ENCODE data around the gene NT5C1A. TPM values are rescaled to one million over a fixed set of nuclear protein-coding genes. Genes with fewer than 3 reads are reported as not detected.

Gene NT5C1A
- total and polyA plus RNA-seq, 12 donors = 0.17 to 7.8 (median 0.97) TPM; not detected in 1

DNA sequence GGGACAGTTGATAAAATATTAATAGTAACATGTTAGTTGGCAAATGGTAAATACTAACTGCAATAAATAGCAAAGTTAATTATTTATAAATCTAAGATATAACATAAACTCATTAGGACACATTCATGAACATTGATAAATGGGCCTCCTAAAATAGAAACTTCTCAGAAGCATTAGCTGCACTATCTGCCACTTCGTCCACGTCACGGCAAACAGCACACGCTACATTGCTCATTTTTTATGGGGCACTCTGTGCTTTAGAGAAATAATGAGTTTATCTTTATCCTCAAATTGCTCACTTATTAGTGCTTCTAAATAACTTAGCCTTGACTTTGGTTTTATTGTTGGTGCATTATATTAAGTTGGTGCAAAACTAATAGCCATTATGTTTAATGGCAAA, 35.6 kb upstream of the NT5C1A start:
- Histone ChIP-seq H3K36me3 (replicated peaks in 1 of 2) (no peaks in the 10 kb centered on the region), H3K27ac (peak overlapping the region in 1 of 5 donors; percentile 6), H3K4me1 (replicated peaks in 1 of 2) (no peaks in the 10 kb centered on the region), H3K9me3 (replicated peaks in 1 of 3) (no peaks in the 10 kb centered on the region), H3K4me3 (no peak overlapping the region), H3K27me3 (no peaks in the 10 kb centered on the region)
- intact Hi-C loops (cut with DNase I) = no loop called here
- TF ChIP-seq, protein P1, sequence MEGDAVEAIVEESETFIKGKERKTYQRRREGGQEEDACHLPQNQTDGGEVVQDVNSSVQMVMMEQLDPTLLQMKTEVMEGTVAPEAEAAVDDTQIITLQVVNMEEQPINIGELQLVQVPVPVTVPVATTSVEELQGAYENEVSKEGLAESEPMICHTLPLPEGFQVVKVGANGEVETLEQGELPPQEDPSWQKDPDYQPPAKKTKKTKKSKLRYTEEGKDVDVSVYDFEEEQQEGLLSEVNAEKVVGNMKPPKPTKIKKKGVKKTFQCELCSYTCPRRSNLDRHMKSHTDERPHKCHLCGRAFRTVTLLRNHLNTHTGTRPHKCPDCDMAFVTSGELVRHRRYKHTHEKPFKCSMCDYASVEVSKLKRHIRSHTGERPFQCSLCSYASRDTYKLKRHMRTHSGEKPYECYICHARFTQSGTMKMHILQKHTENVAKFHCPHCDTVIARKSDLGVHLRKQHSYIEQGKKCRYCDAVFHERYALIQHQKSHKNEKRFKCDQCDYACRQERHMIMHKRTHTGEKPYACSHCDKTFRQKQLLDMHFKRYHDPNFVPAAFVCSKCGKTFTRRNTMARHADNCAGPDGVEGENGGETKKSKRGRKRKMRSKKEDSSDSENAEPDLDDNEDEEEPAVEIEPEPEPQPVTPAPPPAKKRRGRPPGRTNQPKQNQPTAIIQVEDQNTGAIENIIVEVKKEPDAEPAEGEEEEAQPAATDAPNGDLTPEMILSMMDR (IDR thresholded peaks at IDR 0.05) = no peak
- no peak for TF ChIP-seq POLR2A (IDR thresholded peaks at IDR 0.05)
- WGBS, 4 donors = 89 to 96% (median 93%) methylated on average over 4 of the region's 4 CpGs
- DNase-seq = peak in 1 of 7 donors; percentile 69

DNA sequence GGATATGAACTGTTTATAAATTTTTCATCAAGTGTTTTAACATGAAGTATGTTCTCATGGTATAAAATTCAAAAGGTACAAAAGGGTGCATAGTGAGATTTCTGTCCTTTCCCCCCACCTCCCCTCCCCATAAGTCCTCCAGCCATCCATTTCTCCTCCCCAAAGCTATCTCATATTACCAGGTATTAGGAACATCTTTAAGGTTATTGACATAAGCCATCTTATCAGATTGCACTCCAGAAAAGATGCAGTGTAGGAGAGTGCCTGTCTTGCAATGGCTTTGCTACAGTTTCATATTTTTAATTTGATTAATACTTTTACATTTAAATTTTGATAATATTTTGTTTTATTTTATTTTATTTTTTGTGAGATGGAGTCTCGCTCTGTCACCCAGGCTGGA, 32.9 kb upstream of the NT5C1A start:
- Histone ChIP-seq H3K4me3 (no peak overlapping the region), H3K27ac (no peak overlapping the region), H3K4me1 (replicated peaks in 1 of 2) (no peaks in the 10 kb centered on the region), H3K36me3 (replicated peaks in 1 of 2) (no peaks in the 10 kb centered on the region), H3K9me3 (replicated peaks in 1 of 3) (no peaks in the 10 kb centered on the region), H3K27me3 (no peaks in the 10 kb centered on the region)
- TF ChIP-seq POLR2A (IDR thresholded peaks at IDR 0.05) = no peak
- TF ChIP-seq, protein P1 (IDR thresholded peaks at IDR 0.05) = no peak
- no peak for DNase-seq
- WGBS, 4 donors = 90 to 98% (median 93%) methylated on average over 1 of the region's 1 CpG
- intact Hi-C loops (cut with DNase I) = no loop called here

DNA sequence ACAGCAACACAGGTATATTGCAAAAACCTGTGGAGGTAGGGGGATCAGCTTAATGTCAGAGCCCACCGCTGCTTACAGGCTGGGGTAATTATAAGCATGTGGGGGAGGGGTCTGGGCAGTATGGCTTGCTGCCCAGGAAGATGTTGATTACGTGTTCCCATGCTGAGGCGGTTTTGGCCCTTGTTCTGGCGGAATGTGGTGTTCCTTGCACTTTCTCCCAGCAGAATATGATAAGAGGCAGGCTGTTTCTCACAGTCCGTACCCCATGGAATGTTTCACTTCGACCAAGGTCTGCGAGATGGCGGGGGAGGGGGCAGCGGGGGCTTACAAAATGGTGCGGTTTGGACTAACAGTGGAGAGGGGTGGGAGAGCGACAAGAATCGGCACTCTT, 29.1 kb upstream of the NT5C1A start:
- 21 to 29% (median 25%) methylated on average over 6 to 12 of the region's 12 CpGs for WGBS, 4 donors

DNA sequence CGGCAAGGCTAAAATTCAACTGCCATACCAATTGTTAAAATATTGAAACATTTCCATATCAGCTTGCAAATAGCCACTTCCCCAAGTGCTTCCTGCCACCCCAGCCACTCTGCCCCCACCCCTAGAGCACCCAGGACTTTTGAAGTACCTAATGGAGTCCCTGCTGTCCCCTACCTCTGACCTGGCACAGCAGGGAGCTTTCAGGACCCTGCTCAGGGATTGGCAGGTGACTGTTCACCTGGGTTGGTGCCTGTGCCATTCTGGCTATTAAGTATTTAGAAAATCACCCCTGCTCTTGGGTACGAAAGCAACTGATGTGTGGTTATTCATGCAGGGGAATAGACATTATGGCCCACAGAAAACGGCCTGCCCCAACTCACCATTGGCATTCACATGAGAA, 28.4 kb upstream of the NT5C1A start:
- Histone ChIP-seq H3K27ac (no peak overlapping the region), H3K9me3 (replicated peaks in 1 of 3) (no peaks in the 10 kb centered on the region), H3K4me3 (no peak overlapping the region), H3K36me3 (replicated peaks in 1 of 2) (no peaks in the 10 kb centered on the region), H3K4me1 (replicated peaks in 1 of 2) (no peaks in the 10 kb centered on the region), H3K27me3 (peaks cover 4% of the 10 kb centered on the region)
- TF ChIP-seq, protein P1 (IDR thresholded peaks at IDR 0.05) = no peak
- no peak for TF ChIP-seq POLR2A (IDR thresholded peaks at IDR 0.05)
- intact Hi-C loops (cut with DNase I) = no loop called here
- peak in 1 of 7 donors; percentile 4 for DNase-seq
- 69 to 84% (median 82%) methylated on average over 3 of the region's 3 CpGs for WGBS, 4 donors

More for the DNA sequence above, 29.1 kb upstream of the NT5C1A start:
- Histone ChIP-seq H3K4me1 (replicated peaks in 1 of 2) (no peaks in the 10 kb centered on the region), H3K36me3 (replicated peaks in 1 of 2) (no peaks in the 10 kb centered on the region), H3K27ac (peak overlapping the region in 1 of 5 donors; percentile 40), H3K9me3 (replicated peaks in 1 of 3) (no peaks in the 10 kb centered on the region), H3K4me3 (no peak overlapping the region), H3K27me3 (no peaks in the 10 kb centered on the region)
- TF ChIP-seq, protein P1 (IDR thresholded peaks at IDR 0.05) = no peak
- no peak for TF ChIP-seq POLR2A (IDR thresholded peaks at IDR 0.05)
- DNase-seq = peak in 4 of 7 donors; percentile 27 to 48 (median 37)
- intact Hi-C loops (cut with DNase I) = no loop called here
